ENCODE results near the gene ZNF185.

ZNF185 gene

DNA sequence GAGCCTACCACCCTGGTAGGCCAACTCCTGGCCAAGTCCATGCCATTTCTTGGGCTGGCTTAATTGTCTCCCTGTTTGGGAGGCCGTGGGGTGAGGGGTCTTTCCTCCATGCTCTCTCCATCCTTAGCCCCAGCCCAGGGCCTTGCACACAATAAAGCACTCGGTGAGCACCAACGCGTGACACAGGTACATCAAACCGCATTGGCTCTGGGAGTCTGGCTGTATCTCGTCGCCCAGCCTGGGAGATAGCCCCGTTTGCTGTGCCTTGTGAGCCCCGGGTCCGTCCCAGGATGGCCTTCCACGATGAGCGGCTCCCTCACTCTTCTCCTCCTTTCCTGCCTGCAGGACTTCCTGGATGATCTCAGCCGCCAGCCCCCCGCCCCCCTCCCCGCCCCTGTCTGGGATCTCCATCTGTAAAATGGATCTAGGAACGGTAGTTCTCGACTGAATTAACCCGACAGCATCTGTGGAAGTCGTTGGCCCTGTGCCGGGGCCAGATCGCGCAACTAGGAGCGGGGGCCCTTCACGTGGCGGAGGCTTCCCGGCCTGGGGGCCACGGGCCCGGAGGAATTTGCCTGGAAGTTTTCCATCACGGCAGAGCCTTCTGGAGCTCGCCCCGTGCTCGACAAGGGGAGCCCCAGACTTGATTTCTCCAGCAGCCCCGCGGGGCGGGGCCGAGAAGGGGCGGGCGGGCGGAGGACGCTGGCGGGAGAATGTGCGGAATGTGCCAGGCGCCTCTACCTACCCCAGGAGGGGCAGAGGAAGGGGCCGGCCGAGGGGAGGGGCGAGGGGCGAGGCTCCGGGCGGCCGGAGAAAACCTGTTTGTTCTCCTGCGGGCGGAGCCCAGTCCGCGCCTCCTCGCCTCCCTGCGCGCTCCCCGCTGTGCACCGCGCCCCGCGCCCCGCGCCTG lies at the start of gene ZNF185:
ZNF185 (plus strand) TSS at position 846 of the 910 bp plus-strand sequence. CDS start 16,423 bp downstream, outside the sequence.
- no peak for DNase-seq (ENCODE audit: low spot score)

- no peak for DNase-seq (ENCODE audit: low spot score)
These were observed 47.4 kb upstream of the ZNF185 start for GRCh38 chrX:152850465-152850864.

DNA sequence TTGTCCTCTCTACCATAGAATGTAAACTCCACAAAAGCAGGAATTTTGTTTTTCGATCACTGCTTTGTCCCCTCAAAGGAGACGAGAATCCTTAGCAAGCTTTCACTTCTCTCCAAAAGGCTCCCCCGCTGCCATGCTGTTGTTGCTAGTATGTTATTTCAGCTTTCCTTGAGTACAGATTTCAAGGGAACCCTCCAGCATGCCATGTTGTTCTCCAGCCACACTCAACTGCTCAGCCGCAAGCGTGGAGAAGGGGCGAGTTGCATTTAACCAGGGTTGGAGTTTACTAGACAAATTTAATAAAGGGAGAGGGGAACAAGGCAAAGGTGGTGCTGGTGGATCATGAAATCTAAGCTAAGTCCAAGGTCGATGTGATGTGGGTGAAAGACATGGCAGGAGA lies 43.9 kb upstream of the ZNF185 start:
- no peak for DNase-seq (ENCODE audit: low spot score)

- DNase-seq (ENCODE audit: low spot score) = no peak
These were observed 36.8 kb upstream of the ZNF185 start for GRCh38 chrX:152861116-152861515.

- DNase-seq (ENCODE audit: low spot score) = no peak
These were observed 36.0 kb upstream of the ZNF185 start for GRCh38 chrX:152861826-152862225.

DNA sequence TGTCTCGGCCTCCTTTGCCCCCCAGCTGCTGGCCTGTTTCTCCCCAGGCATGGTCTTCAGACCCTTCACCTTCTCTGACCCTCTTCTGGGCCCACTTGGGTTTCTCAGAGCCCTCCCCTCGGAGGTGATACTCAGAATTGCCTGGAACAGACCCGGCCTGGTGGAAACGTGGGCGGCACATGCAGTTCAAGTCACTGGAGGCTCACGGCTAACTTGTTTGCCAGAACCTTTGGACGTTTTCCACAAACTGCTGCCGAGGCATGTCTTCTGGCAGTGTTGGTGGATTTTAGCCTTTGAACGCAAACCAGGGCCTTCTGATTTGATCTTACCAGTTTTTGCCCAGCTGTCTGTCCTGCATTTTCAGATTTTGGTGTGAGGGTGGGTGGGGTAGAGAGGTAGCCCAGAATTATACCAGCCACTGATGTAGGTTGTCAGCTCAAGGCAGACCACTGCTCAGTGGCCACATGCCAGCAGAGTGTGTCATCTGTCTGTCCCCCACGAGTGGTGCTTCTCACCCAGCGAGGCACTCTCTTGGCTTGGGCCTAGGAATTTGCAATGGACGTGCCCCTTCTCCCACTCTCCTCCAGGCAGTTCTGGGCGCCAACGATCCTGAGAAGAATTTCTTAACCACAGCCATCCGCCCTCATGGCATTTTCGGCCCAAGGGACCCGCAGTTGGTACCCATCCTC lies 32.5 kb upstream of the ZNF185 start:
- no peak for DNase-seq (ENCODE audit: low spot score)

DNA sequence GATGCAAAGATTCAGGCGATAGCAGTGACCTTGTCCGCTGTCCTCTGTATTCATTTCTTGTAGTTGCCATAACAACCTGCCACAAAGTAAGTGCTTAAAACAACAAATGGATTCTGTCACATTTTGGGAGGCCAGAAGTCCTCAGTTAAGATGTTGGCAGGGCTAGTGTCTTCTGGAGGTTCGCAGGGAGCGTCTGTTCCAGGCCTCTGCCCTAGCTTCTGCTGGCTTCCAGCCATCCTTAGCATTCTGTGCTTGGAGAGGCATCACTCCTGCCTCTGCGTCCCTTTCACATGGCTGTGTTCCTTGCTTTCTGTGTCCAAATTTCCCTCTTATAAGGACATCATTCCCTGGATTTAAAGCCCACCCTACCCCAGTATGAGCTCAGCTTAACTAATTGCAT lies 31.5 kb upstream of the ZNF185 start:
- DNase-seq (ENCODE audit: low spot score) = no peak

GRCh38 chrX:152869972-152870371 lies 27.9 kb upstream of the ZNF185 start:
- no peak for DNase-seq (ENCODE audit: low spot score)

DNA sequence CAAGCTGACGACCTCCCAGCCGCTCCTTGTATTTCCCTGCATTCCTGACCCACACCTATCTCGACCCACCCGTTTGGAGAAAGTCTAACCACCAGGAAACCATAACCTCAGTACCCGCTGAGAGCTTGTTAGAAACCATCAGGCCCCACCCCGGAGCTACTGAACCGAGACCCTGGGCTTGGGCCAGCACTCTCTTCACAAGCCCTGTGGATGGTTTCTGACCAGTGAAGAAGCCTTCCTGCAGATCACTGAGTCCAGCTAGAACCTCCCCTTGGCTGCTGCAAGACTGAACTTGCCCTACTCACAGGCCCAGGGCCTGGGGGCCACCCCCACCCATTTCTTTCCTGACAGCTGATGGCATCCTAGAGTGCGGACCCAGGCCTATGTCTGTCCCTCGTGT lies 26.6 kb upstream of the ZNF185 start:
- DNase-seq (ENCODE audit: low spot score) = no peak

DNA sequence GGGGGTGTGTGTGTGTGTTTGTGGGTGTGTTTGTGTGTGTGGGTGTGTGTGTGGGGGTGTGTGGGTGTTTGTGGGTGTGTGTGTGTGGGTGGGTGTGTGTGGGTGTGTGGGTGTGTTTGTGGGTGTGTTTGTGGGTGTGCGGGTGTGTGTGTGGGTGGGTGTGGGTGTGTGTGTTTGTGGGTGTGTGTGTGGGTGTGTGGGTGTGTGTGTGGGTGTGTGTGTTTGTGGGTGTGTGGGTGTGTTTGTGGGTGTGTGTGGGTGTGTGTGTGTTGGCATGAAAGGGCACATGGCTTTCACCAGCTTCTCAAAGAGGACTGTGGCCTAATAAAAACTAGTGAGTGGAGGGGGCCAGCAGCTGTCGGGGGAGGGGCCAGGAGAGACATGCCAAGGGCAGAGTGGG lies 25.3 kb upstream of the ZNF185 start:
- no peak for DNase-seq (ENCODE audit: low spot score)

DNA sequence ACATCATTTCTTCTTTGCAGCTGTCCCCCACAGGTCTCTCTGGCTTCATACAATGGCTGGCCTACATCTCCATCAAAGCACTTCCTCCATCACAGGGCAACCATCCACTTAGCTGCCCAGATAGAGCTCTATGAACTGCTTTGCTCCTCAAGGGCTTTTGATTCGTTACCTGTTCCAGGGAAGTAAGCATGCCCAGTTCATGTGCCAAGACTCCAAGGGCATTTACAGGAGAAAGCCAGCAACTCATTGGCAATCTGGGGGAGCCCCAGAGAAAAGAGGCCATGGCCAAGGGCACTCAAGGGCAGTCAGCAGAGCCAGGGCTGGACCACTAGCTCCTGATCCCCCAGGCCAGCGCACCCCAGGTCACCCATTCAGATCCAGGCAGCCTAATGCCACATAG lies 24.5 kb upstream of the ZNF185 start:
- DNase-seq (ENCODE audit: low spot score) = no peak

DNA sequence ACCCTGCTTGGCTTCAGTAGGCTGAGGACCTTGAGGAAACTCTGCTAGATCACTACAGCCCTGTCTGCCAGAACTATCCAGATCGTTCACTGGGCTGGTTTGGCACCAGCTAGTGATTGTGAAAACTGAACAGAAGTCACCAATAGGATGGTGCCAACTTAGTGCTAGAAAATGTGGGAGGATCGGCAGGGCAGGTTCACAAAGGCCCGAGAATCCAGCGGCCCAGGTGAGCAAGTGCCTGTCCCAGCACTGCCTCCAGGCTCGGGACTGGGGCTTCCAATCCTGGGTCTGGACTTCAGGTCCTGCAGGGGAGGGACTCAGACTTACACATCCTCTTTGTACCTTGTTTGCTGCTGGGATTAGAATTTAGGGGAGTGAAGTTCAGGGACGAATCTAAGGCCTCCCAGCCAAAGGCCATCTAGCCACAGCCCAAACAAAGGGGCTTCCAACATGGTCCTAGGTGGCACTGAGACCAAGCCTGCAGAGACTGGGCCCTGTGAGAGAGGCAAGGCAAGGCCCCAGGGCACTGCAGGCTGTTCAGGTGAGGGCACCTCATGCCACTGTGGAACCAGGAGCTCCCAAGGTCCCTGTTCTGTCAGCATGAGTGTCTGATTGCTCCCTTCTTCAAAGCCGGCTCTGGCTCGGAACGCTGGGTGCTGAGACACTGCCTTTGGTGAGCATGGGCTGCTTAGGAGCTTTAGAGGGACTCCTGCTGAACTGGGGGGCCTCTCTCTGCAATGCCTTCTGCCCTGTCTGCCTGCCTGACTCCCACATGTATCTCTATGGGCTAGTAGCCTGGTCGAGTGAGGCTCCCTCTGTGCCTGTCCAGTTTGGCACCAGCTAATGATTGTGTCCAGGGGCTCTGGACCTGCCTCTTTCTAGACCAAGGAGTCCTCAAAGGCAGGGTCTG lies 20.7 kb upstream of the ZNF185 start:
- no peak for DNase-seq (ENCODE audit: low spot score)

GRCh38 chrX:152878976-152879755 lies 18.7 kb upstream of the ZNF185 start:
- no peak for DNase-seq (ENCODE audit: low spot score)

- no peak for DNase-seq (ENCODE audit: low spot score)
These were observed 16.6 kb upstream of the ZNF185 start for GRCh38 chrX:152881289-152881688.

DNA sequence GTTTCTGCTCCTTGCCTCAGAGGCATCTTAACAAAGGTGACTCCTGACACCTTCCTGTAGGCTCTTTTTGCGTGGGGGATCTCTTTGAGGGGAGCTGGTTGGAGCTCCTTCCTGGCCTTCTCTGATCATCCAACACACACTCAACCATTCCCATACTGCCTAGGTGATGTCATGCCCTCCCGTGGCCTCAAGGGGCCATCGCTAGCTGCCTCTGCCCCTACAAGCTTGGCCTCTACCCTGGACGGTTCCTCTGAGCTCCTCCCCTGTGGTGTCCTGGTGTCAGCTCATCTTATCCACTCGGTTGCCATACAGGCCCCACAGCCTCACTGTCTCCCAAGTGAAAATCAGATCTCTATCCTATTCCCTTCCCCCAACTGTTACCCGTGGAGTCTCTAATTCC lies 13.7 kb upstream of the ZNF185 start:
- no peak for DNase-seq (ENCODE audit: low spot score)

GRCh38 chrX:152886716-152887115 lies 11.2 kb upstream of the ZNF185 start:
- DNase-seq (ENCODE audit: low spot score) = no peak

- no peak for DNase-seq (ENCODE audit: low spot score)
These were observed 5.4 kb upstream of the ZNF185 start for GRCh38 chrX:152892499-152892898.

DNA sequence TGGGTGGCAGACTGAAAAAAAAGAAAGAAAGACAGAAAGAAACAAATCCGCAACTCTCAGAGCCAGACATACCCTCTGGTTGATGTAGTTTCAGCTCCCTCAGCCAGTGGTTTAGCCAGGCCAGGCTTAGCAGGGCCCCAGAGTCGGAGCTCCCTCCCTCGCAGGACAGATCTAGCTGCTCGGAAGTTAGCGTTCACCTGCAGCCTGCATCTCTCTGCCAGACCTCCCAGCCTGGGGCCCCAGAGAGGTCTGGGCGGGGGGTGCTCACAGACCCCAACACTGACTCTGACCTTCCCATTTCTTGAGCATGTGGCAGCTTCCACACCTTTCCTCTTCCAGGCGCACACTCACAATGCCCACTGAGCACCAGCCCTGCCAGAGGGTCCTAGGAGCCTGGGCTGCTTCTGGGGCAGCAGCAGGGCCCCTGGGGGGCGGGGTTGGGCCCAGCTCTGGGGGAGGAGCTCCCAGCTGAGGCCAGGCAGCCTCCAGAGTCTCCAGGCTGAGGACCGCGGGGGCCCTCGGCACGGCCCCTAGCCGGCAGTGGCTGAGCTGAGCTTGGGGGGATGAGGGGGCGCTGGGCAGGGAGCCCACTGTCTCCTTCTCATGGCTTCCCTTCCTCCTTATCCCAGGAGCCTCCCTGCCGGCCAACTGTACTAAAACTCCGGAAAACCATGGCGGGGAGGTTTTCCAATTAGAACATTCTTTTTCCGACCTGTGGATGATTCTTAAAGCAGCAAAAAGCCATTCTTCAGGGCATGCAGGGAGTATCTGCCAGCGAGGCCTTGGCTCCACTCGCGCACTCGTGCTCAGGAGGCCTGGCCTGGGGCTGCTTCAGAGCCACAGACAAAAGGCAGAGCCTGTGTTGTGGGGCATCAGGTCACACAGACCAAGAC lies 4.6 kb upstream of the ZNF185 start:
- no peak for DNase-seq (ENCODE audit: low spot score)

DNA sequence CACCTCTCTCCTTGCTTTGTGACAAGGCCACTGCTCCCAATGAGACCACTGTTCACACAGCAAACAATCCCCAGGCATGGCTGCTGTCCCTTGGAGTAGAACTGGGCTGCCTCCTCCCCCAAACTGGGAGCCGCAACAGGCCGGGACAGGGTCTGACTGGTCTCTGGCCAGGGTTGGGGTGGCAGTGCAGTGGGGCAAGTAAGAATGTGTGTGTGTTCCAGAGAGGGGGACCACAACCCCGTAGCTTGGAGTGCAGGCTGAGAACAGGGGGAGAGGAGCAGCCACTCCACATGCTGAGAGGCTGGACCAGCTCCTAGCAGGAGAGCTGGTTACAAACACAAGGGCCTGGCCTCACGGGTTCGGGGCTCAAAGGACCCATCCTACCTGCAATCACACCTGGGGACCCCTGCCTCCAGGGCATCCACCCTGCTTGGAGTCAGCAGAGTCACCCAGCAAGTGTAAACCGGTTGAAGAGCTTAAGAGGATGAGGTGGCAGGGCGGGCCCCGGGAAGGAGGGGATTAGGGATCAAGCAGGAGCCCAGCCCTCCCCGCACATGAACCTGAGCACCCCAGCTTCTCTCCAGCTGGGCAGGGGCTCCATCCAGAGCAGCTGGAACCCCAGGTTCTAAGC lies 3.8 kb upstream of the ZNF185 start:
- DNase-seq (ENCODE audit: low spot score) = no peak

DNA sequence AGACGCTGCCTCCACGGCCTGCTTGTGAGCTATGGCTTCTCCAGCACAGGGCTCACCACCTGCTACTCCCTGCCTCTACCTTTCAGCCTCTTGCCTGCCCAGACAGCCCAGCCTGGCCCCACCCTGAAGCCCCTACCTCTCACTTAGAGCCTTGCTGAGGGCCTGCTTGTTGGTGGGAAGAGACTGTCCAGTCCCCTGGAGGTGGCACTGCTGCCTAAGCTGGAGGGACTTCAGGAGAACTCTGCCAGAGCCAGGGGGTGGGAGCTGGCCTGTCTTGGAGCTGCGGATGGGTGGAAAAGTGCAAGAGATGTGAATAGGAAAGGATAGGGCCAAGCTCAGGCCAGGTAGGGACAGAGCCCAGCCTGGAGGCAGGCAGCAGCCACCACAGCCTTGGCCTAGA lies 2.7 kb upstream of the ZNF185 start:
- DNase-seq (ENCODE audit: low spot score) = no peak

Measured in AG08395 (cell line).